Testis (tissue), 3 donors: ENCODE results near the gene PBX1. TPM values are rescaled to one million over a fixed set of nuclear protein-coding genes. Genes with fewer than 3 reads are reported as not detected.

ENCODE experiments used
- DNase-seq: peaks from one replicate; pipeline ENCODE4 v3.0.0-alpha.2; 2019
- H3K27ac ChIP-seq, 2 donors: fragments of 200-600 bp; sonication (generic); one replicate each; pipeline ENCODE4 v1.5.1; 2019
- H3K27me3 ChIP-seq: fragments of 200-600 bp; sonication (generic); one replicate; pipeline ENCODE4 v1.5.1; 2019
- H3K36me3 ChIP-seq: fragments of 200-600 bp; sonication (generic); one replicate; pipeline ENCODE4 v1.5.1; 2017; ENCODE audit warnings: low read depth; ENCODE audit errors: missing control alignments
- H3K4me1 ChIP-seq: fragments of 200-600 bp; sonication (generic); one replicate; pipeline ENCODE4 v1.5.1; 2019
- H3K4me3 ChIP-seq, 2 donors: fragments of 200-600 bp; sonication (generic); one replicate each; pipeline ENCODE4 v1.5.1; 2017 to 2019
- H3K9me3 ChIP-seq: fragments of 200-600 bp; sonication (generic); one replicate; pipeline ENCODE4 v1.5.1; 2017
- POLR2A ChIP-seq: fragments of 450-650 bp; IDR thresholded peaks from one replicate; pipeline ENCODE4 v1.6.1; 2017; ENCODE audit warnings: antibody characterized with exemption, mild to moderate bottlenecking, moderate library complexity
- WGBS, 2 donors: methylation state at CpG; one replicate each; pipeline ENCODE4 v1.1.5; 2018; 5-methylcytosine and 5-hydroxymethylcytosine counted together
- intact Hi-C: fragments of 100-400 bp; cut with DNase I; formaldehyde crosslinking; loops from one replicate; pipeline ENCODE4 v1.15.1; 2023; ENCODE audit warnings: low total_unique reads
- polyA plus RNA-seq: library from polyadenylated mRNA; stranded (reverse); fragments of 350-450 nt; fragmentation: Illumina TruSeq; extraction: RNeasy Lipid Tissue Mini Kit (QIAGEN cat#74804); gene quantifications from one replicate; pipeline ENCODE4 v1.2.3, GENCODE V29; 2014; ENCODE audit warnings: low read depth, low replicate concordance; ENCODE audit not compliant: insufficient read depth
- total RNA-seq, 2 donors: library from RNA; depleted of rRNA; stranded (reverse); fragments of >200 nt; gene quantifications; one replicate each; pipeline ENCODE4 v1.2.3, GENCODE V29; 2016
- TF ChIP-seq, protein P1 (sequence below), 3 experiments: fragments of 450-650 bp in 2 of 3; fragments of 200-600 bp in 1 of 3; sonication (generic) in 1 of 3; IDR thresholded peaks; one replicate each; pipeline ENCODE4 v1.5.1; 2016 to 2019; ENCODE audit warnings: antibody characterized with exemption in 3 of 3, mild to moderate bottlenecking in 2 of 3, moderate library complexity in 1 of 3

Gene PBX1
- total and polyA plus RNA-seq, 3 donors from 2014 or later: 20.2 to 25.0 (median 20.3) TPM

DNA sequence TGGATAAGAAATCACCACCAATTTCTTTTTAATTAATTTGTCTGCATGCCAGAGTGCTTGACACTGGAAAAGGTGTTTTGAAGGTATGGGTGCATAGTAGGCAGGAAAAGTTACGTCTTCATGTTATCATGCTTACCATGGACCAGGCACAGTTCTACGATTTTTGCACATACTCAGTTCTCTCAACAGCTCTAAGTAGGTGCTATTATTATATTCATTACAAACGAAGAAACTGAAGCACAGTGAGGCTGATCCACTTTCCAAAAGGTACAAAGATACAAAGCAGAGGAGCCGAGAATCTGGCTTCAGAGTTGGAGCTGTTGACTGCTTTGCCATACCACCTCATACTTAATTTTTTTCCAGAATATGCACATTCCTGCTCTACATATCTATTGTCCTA is 306.4 kb downstream of the PBX1 start:
- 86 to 89% methylated on average over 4 of the region's 4 CpGs for WGBS, 2 donors
- H3K36me3 ChIP-seq: no peaks in the 10 kb centered on the region
- H3K9me3 ChIP-seq: no peaks in the 10 kb centered on the region
- H3K4me3 ChIP-seq: no peak overlapping the region
- no peak for DNase-seq
- H3K27ac ChIP-seq: no peak overlapping the region
- H3K4me1 ChIP-seq: no peaks in the 10 kb centered on the region
- no peak for TF ChIP-seq POLR2A
- TF ChIP-seq, protein P1, sequence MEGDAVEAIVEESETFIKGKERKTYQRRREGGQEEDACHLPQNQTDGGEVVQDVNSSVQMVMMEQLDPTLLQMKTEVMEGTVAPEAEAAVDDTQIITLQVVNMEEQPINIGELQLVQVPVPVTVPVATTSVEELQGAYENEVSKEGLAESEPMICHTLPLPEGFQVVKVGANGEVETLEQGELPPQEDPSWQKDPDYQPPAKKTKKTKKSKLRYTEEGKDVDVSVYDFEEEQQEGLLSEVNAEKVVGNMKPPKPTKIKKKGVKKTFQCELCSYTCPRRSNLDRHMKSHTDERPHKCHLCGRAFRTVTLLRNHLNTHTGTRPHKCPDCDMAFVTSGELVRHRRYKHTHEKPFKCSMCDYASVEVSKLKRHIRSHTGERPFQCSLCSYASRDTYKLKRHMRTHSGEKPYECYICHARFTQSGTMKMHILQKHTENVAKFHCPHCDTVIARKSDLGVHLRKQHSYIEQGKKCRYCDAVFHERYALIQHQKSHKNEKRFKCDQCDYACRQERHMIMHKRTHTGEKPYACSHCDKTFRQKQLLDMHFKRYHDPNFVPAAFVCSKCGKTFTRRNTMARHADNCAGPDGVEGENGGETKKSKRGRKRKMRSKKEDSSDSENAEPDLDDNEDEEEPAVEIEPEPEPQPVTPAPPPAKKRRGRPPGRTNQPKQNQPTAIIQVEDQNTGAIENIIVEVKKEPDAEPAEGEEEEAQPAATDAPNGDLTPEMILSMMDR (IDR thresholded peaks at IDR 0.05): no peak
- intact Hi-C loops: no loop called here
- no peaks in the 10 kb centered on the region for H3K27me3 ChIP-seq

DNA sequence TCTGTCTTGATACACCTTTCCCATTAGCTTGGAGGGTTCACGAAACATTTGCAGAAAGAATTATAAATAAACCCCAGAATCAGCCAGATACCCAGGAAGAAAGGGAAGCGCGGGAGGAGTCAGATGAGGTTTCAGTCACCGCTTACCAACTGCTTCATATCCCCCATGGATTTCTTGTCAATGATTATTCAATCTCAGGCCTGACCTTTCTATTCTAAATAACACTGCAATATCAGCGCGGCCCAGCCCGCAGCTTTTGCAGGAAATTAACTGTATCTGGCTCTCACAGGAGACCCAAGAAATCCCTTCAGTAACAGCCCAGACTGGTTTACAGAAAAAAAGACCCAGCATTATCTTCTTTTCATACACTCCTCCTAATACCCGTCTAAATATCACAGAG is 308.6 kb downstream of the PBX1 start:
- Histone ChIP-seq H3K9me3 (no peaks in the 10 kb centered on the region), H3K4me3 (no peak overlapping the region), H3K27me3 (no peaks in the 10 kb centered on the region), H3K36me3 (no peaks in the 10 kb centered on the region), H3K4me1 (no peaks in the 10 kb centered on the region), H3K27ac (no peak overlapping the region)
- TF ChIP-seq, protein P1 (IDR thresholded peaks at IDR 0.05): no peak
- no peak for TF ChIP-seq POLR2A
- intact Hi-C loops: no loop called here
- DNase-seq: no peak
- 88 to 91% methylated on average over 8 of the region's 8 CpGs for WGBS, 2 donors

DNA sequence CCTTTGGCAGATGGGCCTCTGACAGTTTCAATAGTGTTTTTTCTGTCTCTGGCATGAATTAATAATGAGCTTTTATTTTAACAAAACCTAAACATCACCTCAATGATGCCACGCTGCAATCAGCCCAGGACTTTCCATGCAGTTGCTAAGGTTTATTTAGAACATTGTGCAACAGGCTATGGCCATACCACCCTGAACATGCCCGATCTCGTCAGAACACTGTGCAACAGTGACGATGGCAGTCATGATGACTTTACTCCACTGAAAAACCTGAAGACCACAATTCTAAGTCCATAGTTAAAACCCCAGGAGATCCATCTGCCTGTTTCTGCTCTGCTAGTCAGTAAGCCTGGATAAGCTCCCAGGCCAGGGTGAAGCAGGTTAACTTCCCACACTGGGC is 310.0 kb downstream of the PBX1 start:
- WGBS, 2 donors: 94% methylated on average over 4 of the region's 4 CpGs
- H3K4me1 ChIP-seq: no peaks in the 10 kb centered on the region
- H3K9me3 ChIP-seq: no peaks in the 10 kb centered on the region
- H3K27ac ChIP-seq: no peak overlapping the region
- no peaks in the 10 kb centered on the region for H3K36me3 ChIP-seq
- H3K4me3 ChIP-seq: no peak overlapping the region
- no peaks in the 10 kb centered on the region for H3K27me3 ChIP-seq
- TF ChIP-seq POLR2A: no peak
- TF ChIP-seq, protein P1 (IDR thresholded peaks at IDR 0.05): no peak
- intact Hi-C loops: no loop called here
- no peak for DNase-seq

DNA sequence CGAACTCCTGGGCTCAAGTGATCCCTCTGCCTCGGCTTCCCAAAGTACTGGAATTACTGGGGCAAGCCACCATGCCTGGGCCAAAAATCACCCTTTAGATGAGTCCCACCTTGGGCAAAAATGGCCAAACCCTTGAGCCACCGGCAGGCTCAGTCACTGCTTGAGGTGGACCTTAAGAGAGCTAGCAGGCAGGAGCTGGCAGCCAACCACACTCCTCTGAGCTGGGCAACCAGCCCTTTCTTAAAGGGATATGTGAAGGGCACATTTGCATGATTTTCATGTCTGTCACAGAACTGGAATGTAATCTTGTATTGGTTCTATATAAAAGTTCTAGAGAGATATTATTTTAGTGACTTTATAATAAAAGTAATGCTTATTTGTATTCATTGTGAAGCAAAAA is 316.5 kb downstream of the PBX1 start:
- Histone ChIP-seq H3K36me3 (no peaks in the 10 kb centered on the region), H3K9me3 (no peaks in the 10 kb centered on the region), H3K27me3 (no peaks in the 10 kb centered on the region), H3K4me1 (no peaks in the 10 kb centered on the region), H3K4me3 (no peak overlapping the region), H3K27ac (no peak overlapping the region)
- DNase-seq: no peak
- 91 to 100% methylated on average over 1 to 3 of the region's 3 CpGs for WGBS, 2 donors
- intact Hi-C loops: no loop called here
- TF ChIP-seq, protein P1 (IDR thresholded peaks at IDR 0.05): no peak
- no peak for TF ChIP-seq POLR2A

DNA sequence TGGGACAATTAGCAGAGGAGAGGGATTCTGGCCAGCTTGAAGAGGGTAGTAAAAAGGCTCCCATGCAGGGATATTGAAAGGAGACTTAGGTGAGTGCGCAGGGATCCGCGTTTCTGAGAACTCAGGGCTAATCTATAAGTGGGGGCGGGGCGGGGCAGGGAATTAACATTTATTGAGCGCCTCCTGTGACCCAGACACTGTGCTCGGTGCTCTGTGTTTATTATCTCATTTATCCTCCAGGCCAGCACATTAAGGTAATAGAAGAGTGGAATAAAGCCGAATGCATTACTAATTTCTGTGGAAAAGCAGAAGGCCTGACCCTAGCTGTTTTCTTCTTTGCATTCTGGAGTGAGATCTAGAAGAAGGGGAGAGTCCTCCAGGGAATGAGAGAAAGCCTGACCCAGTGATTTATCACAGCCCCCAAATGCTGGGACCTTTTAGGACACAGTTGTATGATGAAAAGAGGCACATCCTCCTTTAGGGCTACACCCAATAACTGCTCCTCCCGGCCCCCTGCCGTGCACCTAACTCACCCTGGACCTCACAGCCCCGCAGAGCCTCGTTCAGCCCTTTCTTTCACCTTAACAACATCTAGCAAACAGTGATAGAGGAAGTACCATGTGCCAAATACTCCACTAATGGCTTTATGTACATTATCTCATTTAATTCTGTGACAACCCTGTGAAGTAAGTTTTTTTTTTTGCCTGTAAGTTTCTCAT is 317.6 kb downstream of the PBX1 start:
- no peaks in the 10 kb centered on the region for H3K9me3 ChIP-seq
- no peaks in the 10 kb centered on the region for H3K36me3 ChIP-seq
- WGBS, 2 donors: 50 to 64% methylated on average over 12 of the region's 12 CpGs
- no peak overlapping the region for H3K27ac ChIP-seq
- intact Hi-C loops: no loop called here
- peak overlapping the region in 1 of 2 donors; percentile 13 for H3K4me3 ChIP-seq
- no peak for DNase-seq
- no peaks in the 10 kb centered on the region for H3K4me1 ChIP-seq
- H3K27me3 ChIP-seq: no peaks in the 10 kb centered on the region
- no peak for TF ChIP-seq POLR2A
- TF ChIP-seq, protein P1 (IDR thresholded peaks at IDR 0.05): no peak
